Parathyroid adenoma (tissue), 2 donors: ENCODE measurements around the gene COPS4.

Experiments used
- H2AFZ ChIP-seq: fragments of 300-600 bp; sonication (generic); one replicate; pipeline ENCODE4 v1.7.0; 2017; ENCODE audit warnings: antibody characterized with exemption, mild to moderate bottlenecking
- H3K27ac ChIP-seq: fragments of 300-600 bp; sonication (generic); one replicate; pipeline ENCODE4 v1.7.0; 2017
- H3K27me3 ChIP-seq: fragments of 300-600 bp; sonication (generic); one replicate; pipeline ENCODE4 v1.7.0; 2017; ENCODE audit warnings: low read length; ENCODE audit not compliant: control insufficient read depth, insufficient read depth
- H3K36me3 ChIP-seq: fragments of 300-600 bp; sonication (generic); one replicate; pipeline ENCODE4 v1.7.0; 2017; ENCODE audit warnings: low read length; ENCODE audit not compliant: control insufficient read depth, insufficient read depth
- H3K4me1 ChIP-seq: fragments of 300-600 bp; sonication (generic); one replicate; pipeline ENCODE4 v1.7.0; 2017; ENCODE audit warnings: control low read depth
- H3K4me2 ChIP-seq: fragments of 300-600 bp; sonication (generic); one replicate; pipeline ENCODE4 v1.7.0; 2017; ENCODE audit warnings: low read length
- H3K4me3 ChIP-seq: fragments of 300-600 bp; sonication (generic); one replicate; pipeline ENCODE4 v1.7.0; 2017; ENCODE audit warnings: low read depth, low read length
- H3K79me2 ChIP-seq: fragments of 300-600 bp; sonication (generic); one replicate; pipeline ENCODE4 v1.7.0; 2017; ENCODE audit warnings: control low read depth
- H3K9ac ChIP-seq: fragments of 300-600 bp; sonication (generic); one replicate; pipeline ENCODE4 v1.7.0; 2017; ENCODE audit warnings: mild to moderate bottlenecking
- H3K9me3 ChIP-seq: fragments of 300-600 bp; sonication (generic); one replicate; pipeline ENCODE4 v1.7.0; 2017; ENCODE audit warnings: low read length; ENCODE audit not compliant: control insufficient read depth
- CTCF ChIP-seq: fragments of 300-600 bp; sonication (generic); IDR thresholded peaks from one replicate; pipeline ENCODE4 v1.7.0; 2017; ENCODE audit warnings: antibody characterized with exemption, mild to moderate bottlenecking
- donor health status: primary hyperparathyroidism.

COPS4 gene

GRCh38 chr4:83104991-83105390 lies 70.0 kb downstream of the COPS4 start:
- Histone ChIP-seq H3K4me1 (no peaks in the 10 kb centered on the region), H3K4me3 (no peak overlapping the region), H3K27me3 (no peaks in the 10 kb centered on the region), H3K36me3 (no peaks in the 10 kb centered on the region), H3K9ac (no peak overlapping the region), H3K9me3 (no peaks in the 10 kb centered on the region), H2AFZ (no peak overlapping the region), H3K27ac (no peak overlapping the region), H3K4me2 (no peak overlapping the region), H3K79me2 (no peaks in the 10 kb centered on the region)
- TF ChIP-seq CTCF, result no peak

GRCh38 chr4:83107631-83108030 lies 72.6 kb downstream of the COPS4 start:
- no peaks in the 10 kb centered on the region for H3K9me3 ChIP-seq
- H3K27me3 ChIP-seq, result no peaks in the 10 kb centered on the region
- H3K4me2 ChIP-seq, result no peak overlapping the region
- no peak overlapping the region for H3K9ac ChIP-seq
- no peaks in the 10 kb centered on the region for H3K36me3 ChIP-seq
- H3K4me1 ChIP-seq, result no peaks in the 10 kb centered on the region
- H2AFZ ChIP-seq, result no peak overlapping the region
- H3K4me3 ChIP-seq, result no peak overlapping the region
- H3K27ac ChIP-seq, result no peak overlapping the region
- no peaks in the 10 kb centered on the region for H3K79me2 ChIP-seq
- no peak for TF ChIP-seq CTCF

- Histone ChIP-seq H3K4me3 (no peak overlapping the region), H3K27me3 (no peaks in the 10 kb centered on the region), H3K27ac (no peak overlapping the region), H3K79me2 (no peaks in the 10 kb centered on the region), H3K36me3 (no peaks in the 10 kb centered on the region), H3K4me1 (no peaks in the 10 kb centered on the region), H3K9me3 (no peaks in the 10 kb centered on the region), H3K4me2 (no peak overlapping the region), H2AFZ (no peak overlapping the region), H3K9ac (no peak overlapping the region)
- no peak for TF ChIP-seq CTCF
Measured at GRCh38 chr4:83108101-83108861, 73.3 kb downstream of the COPS4 start.

GRCh38 chr4:83109480-83110222 lies 74.7 kb downstream of the COPS4 start:
- Histone ChIP-seq H3K9ac (no peak overlapping the region), H3K27me3 (no peaks in the 10 kb centered on the region), H3K36me3 (no peaks in the 10 kb centered on the region), H3K4me2 (peak overlapping the region; percentile 76), H3K79me2 (no peaks in the 10 kb centered on the region), H3K4me3 (peak overlapping the region; percentile 63), H3K4me1 (no peaks in the 10 kb centered on the region), H2AFZ (peak overlapping the region; percentile 73), H3K27ac (no peak overlapping the region), H3K9me3 (no peaks in the 10 kb centered on the region)
- TF ChIP-seq CTCF, result no peak
